IMR-90 (cell line): ENCODE data around the gene GRIN2A. TPM values are rescaled to one million over a fixed set of nuclear protein-coding genes. Genes with fewer than 3 reads are reported as not detected.

Source experiments
- ATAC-seq: fragments of 200-7000 bp; cut with Tn5 transposase; 2 replicates; pipeline ENCODE4 v1.9.1; 2020; ENCODE audit warnings: low read depth, mild to moderate bottlenecking, moderate library complexity
- BruUV-seq: library from RNA; stranded (reverse); fragments of 400-500 nt; replicated peaks from 2 replicates; lab custom pipeline; 2021; lab: Mats Ljungman, UMichigan
- CTCF ChIA-PET: fragments of 300-600 bp; formaldehyde crosslinking; extraction: SDS; loops from one replicate; lab custom pipeline; 2021; ENCODE audit warnings: antibody characterized with exemption; lab: Yijun Ruan, JAX
- POLR2A ChIA-PET: fragments of 300-600 bp; sonication (Branson Sonifier 250); formaldehyde crosslinking; loops from one replicate; lab custom pipeline; 2022; ENCODE audit warnings: antibody characterized with exemption; ENCODE audit not compliant: unreplicated experiment; lab: Charles Lee
- DNase-seq: peaks from one replicate; pipeline ENCODE4 v3.0.0; 2013
- H2AFZ ChIP-seq: replicated peaks from 2 replicates; pipeline ENCODE3; 2013; ENCODE audit warnings: low read length, mild to moderate bottlenecking; ENCODE audit not compliant: poor library complexity
- H2AK5ac ChIP-seq: 2 replicates; pipeline ENCODE4 v1.6.1; 2013; ENCODE audit warnings: low read depth, low read length, inconsistent platforms
- H2AK9ac ChIP-seq: replicated peaks from 2 replicates; pipeline ENCODE3; 2013; ENCODE audit warnings: mild to moderate bottlenecking, low read depth, low read length, moderate library complexity; ENCODE audit not compliant: poor library complexity
- H2BK120ac ChIP-seq: 2 replicates; pipeline ENCODE4 v1.6.1; 2013; ENCODE audit warnings: low read depth, low read length, inconsistent platforms
- H2BK15ac ChIP-seq: 3 replicates; pipeline ENCODE4 v1.6.1; 2013; ENCODE audit warnings: low read depth, low read length, inconsistent platforms
- H2BK20ac ChIP-seq: 2 replicates; pipeline ENCODE4 v1.6.1; 2013; ENCODE audit warnings: low read depth, mild to moderate bottlenecking, inconsistent platforms, low read length, moderate library complexity
- H2BK5ac ChIP-seq: 2 replicates; pipeline ENCODE4 v1.6.1; 2013; ENCODE audit warnings: mild to moderate bottlenecking, low read depth, low read length, inconsistent platforms; ENCODE audit not compliant: poor library complexity, severe bottlenecking
- H3K14ac ChIP-seq: replicated peaks from 2 replicates; pipeline ENCODE4 v1.6.1; 2013; ENCODE audit warnings: low read depth, low read length, inconsistent platforms
- H3K18ac ChIP-seq: 2 replicates; pipeline ENCODE4 v1.6.1; 2013; ENCODE audit warnings: low read depth, low read length, control low read depth
- H3K23ac ChIP-seq: 2 replicates; pipeline ENCODE4 v1.6.1; 2013; ENCODE audit warnings: low read depth, low read length, inconsistent platforms
- H3K27ac ChIP-seq: 2 replicates; pipeline ENCODE4 v1.5.1; 2013; ENCODE audit warnings: mild to moderate bottlenecking, control low read depth, low read length; ENCODE audit not compliant: insufficient read depth
- H3K27me3 ChIP-seq: 2 replicates; pipeline ENCODE4 v1.6.1; 2013; ENCODE audit warnings: low read length; ENCODE audit not compliant: control insufficient read depth, insufficient read depth
- H3K36me3 ChIP-seq: 2 replicates; pipeline ENCODE4 v1.6.1; 2013; ENCODE audit warnings: low read length, mixed read lengths; ENCODE audit not compliant: control insufficient read depth, insufficient read depth
- H3K4ac ChIP-seq: 2 replicates; pipeline ENCODE4 v1.6.1; 2013; ENCODE audit warnings: low read depth, low read length, inconsistent platforms
- H3K4me1 ChIP-seq: 2 replicates; pipeline ENCODE4 v1.6.1; 2013; ENCODE audit warnings: low read length, mixed read lengths; ENCODE audit not compliant: control insufficient read depth, insufficient read depth
- H3K4me2 ChIP-seq: 2 replicates; pipeline ENCODE4 v1.6.1; 2013; ENCODE audit warnings: low read depth, mild to moderate bottlenecking, control low read depth, low read length, moderate library complexity
- H3K4me3 ChIP-seq: 2 replicates; pipeline ENCODE4 v1.5.1; 2013; ENCODE audit warnings: low read depth, mild to moderate bottlenecking, control low read depth, low read length, moderate library complexity; ENCODE audit not compliant: insufficient read depth
- H3K56ac ChIP-seq: 2 replicates; pipeline ENCODE4 v1.6.1; 2013; ENCODE audit warnings: low read length, inconsistent platforms; ENCODE audit not compliant: insufficient read depth; ENCODE audit errors: extremely low read depth
- H3K79me1 ChIP-seq, 2 experiments: 2 replicates each; pipeline ENCODE4 v1.6.1; 2013; ENCODE audit warnings: low read length in 2 of 2, inconsistent platforms in 1 of 2, low read depth in 1 of 2
- H3K9ac ChIP-seq: 2 replicates; pipeline ENCODE4 v1.6.1; 2013; ENCODE audit warnings: low read depth, low read length, control low read depth
- H3K9me1 ChIP-seq: 2 replicates; pipeline ENCODE4 v1.6.1; 2013; ENCODE audit warnings: low read length, inconsistent platforms; ENCODE audit not compliant: insufficient read depth
- H3K9me3 ChIP-seq: 2 replicates; pipeline ENCODE4 v1.6.1; 2013; ENCODE audit warnings: low read length; ENCODE audit not compliant: control insufficient read depth, insufficient read depth
- H4K20me1 ChIP-seq: 2 replicates; pipeline ENCODE4 v1.6.1; 2013; ENCODE audit warnings: low read length, inconsistent platforms; ENCODE audit not compliant: insufficient read depth
- H4K5ac ChIP-seq: 2 replicates; pipeline ENCODE4 v1.6.1; 2013; ENCODE audit warnings: mild to moderate bottlenecking, low read depth, low read length, control low read depth
- H4K8ac ChIP-seq, 2 experiments: 2 replicates each; pipeline ENCODE4 v1.6.1; 2013; ENCODE audit warnings: low read depth in 2 of 2, low read length in 2 of 2, control low read depth in 1 of 2, inconsistent platforms in 1 of 2
- H4K91ac ChIP-seq: 2 replicates; pipeline ENCODE4 v1.6.1; 2013; ENCODE audit warnings: low read depth, low read length, inconsistent platforms; ENCODE audit not compliant: insufficient read depth
- CHD1 ChIP-seq: IDR thresholded peaks from 2 replicates; pipeline ENCODE4 v1.6.1; 2012; ENCODE audit warnings: low read depth, low read length, improper control_type of control experiment
- RFX5 ChIP-seq: IDR thresholded peaks from 2 replicates; pipeline ENCODE4 v1.8.0; 2012; ENCODE audit warnings: low read depth, mild to moderate bottlenecking, low read length, moderate library complexity
- WGBS, 2 experiments: methylation state at CpG; one replicate each; pipeline versions ENCODE4 v1.1.5 to v1.1.7; 2013; ENCODE audit warnings: missing lambda C conversion rate in 2 of 2; ENCODE audit not compliant: insufficient read length in 1 of 2; ENCODE audit errors: extremely low coverage in 2 of 2; 5-methylcytosine and 5-hydroxymethylcytosine counted together
- dilution Hi-C: fragments of 300-500 bp; cut with HindIII; formaldehyde crosslinking; loops from one replicate; pipeline ENCODE4 v1.14.3; 2018; ENCODE audit warnings: low sequenced_read_pairs; ENCODE audit not compliant: unreplicated experiment
- in situ Hi-C: fragments of 300-500 bp; cut with MboI; formaldehyde crosslinking; loops from 3 replicates; pipeline ENCODE4 v1.14.3; 2019; ENCODE audit warnings: low sequenced_read_pairs, inconsistent platforms, mixed read lengths
- intact Hi-C: fragments of 100-400 bp; cut with micrococcal nuclease; formaldehyde crosslinking; loops from 2 replicates; pipeline ENCODE4 v1.10.0; 2022
- polyA plus RNA-seq, 3 experiments: library from polyadenylated mRNA; depleted of rRNA; stranded (reverse); fragments of >200 nt; gene quantifications; 2 replicates each; pipeline ENCODE4 v1.2.3, GENCODE V29; 2012; ENCODE audit warnings: low replicate concordance in 1 of 3
- total RNA-seq: library from RNA; depleted of rRNA; stranded (reverse); fragments of >200 nt; gene quantifications from 2 replicates; pipeline ENCODE4 v1.2.3, GENCODE V29; 2012

The GRIN2A gene
- total and polyA plus RNA-seq, 2 of the 4 experiments (the other 2 are of a cell fraction) = under 0.01 TPM; not detected in 1

- DNase-seq (no peak), ATAC-seq (no peak)
- no peaks in the 10 kb centered on the region for H3K27me3 ChIP-seq
- TF ChIP-seq RFX5 (no peak), CHD1 (no peak)
- no peak overlapping the region for H2AK5ac ChIP-seq
- no peak overlapping the region for H2BK20ac ChIP-seq
- H4K8ac ChIP-seq = no peak overlapping the region
- H2BK120ac ChIP-seq = no peak overlapping the region
- in situ Hi-C loops = no loop called here
- WGBS, 2 experiments = no CpG with 5 or more reads among the region's 1 CpG
- no peak overlapping the region for H4K5ac ChIP-seq
- peaks cover 16% of the 10 kb centered on the region for H3K9me3 ChIP-seq
- no peak overlapping the region for H2BK5ac ChIP-seq
- H3K9ac ChIP-seq = no peak overlapping the region
- no peaks in the 10 kb centered on the region for H3K9me1 ChIP-seq
- H3K4ac ChIP-seq = no peak overlapping the region
- intact Hi-C loops = no loop called here
- POLR2A ChIA-PET = no interaction called here
- H3K18ac ChIP-seq = no peak overlapping the region
- no peak overlapping the region for H2AK9ac ChIP-seq
- H3K4me3 ChIP-seq = no peak overlapping the region
- H3K36me3 ChIP-seq = no peaks in the 10 kb centered on the region
- dilution Hi-C loops = no loop called here
- CTCF ChIA-PET = interaction anchor here (0.5 kb wide), 1 partner anchor 66 kb away, joined by 3 read pairs; no protein-coding TSS in a partner anchor
- H3K4me2 ChIP-seq = no peak overlapping the region
- no peak overlapping the region for H3K14ac ChIP-seq
- H2AFZ ChIP-seq = no peak overlapping the region
- BruUV-seq = no TSS peak
- H4K20me1 ChIP-seq = no peaks in the 10 kb centered on the region
- no peaks in the 10 kb centered on the region for H3K4me1 ChIP-seq
- H2BK15ac ChIP-seq = no peak overlapping the region
- no peaks in the 10 kb centered on the region for H3K79me1 ChIP-seq
- H4K91ac ChIP-seq = no peak overlapping the region
- no peak overlapping the region for H3K56ac ChIP-seq
- H3K27ac ChIP-seq = no peak overlapping the region
- no peak overlapping the region for H3K23ac ChIP-seq
Measured at GRCh38 chr16:9932000-9932399, 250.2 kb downstream of the GRIN2A start.
